IMR-90 (cell line): ENCODE results near the gene SLC35F1. TPM values are rescaled to one million over a fixed set of nuclear protein-coding genes. Genes with fewer than 3 reads are reported as not detected.

Experiments used
- ATAC-seq: fragments of 200-7000 bp; cut with Tn5 transposase; 2 replicates; pipeline ENCODE4 v1.9.1; 2020; ENCODE audit warnings: low read depth, mild to moderate bottlenecking, moderate library complexity
- BruUV-seq: library from RNA; stranded (reverse); fragments of 400-500 nt; replicated peaks from 2 replicates; lab custom pipeline; 2021; lab: Mats Ljungman, UMichigan
- CTCF ChIA-PET: fragments of 300-600 bp; formaldehyde crosslinking; extraction: SDS; loops from one replicate; lab custom pipeline; 2021; ENCODE audit warnings: antibody characterized with exemption; lab: Yijun Ruan, JAX
- POLR2A ChIA-PET: fragments of 300-600 bp; sonication (Branson Sonifier 250); formaldehyde crosslinking; loops from one replicate; lab custom pipeline; 2022; ENCODE audit warnings: antibody characterized with exemption; ENCODE audit not compliant: unreplicated experiment; lab: Charles Lee
- DNase-seq: peaks from one replicate; pipeline ENCODE4 v3.0.0; 2013
- H2AFZ ChIP-seq: replicated peaks from 2 replicates; pipeline ENCODE3; 2013; ENCODE audit warnings: low read length, mild to moderate bottlenecking; ENCODE audit not compliant: poor library complexity
- H2AK5ac ChIP-seq: 2 replicates; pipeline ENCODE4 v1.6.1; 2013; ENCODE audit warnings: low read depth, low read length, inconsistent platforms
- H2AK9ac ChIP-seq: replicated peaks from 2 replicates; pipeline ENCODE3; 2013; ENCODE audit warnings: mild to moderate bottlenecking, low read depth, low read length, moderate library complexity; ENCODE audit not compliant: poor library complexity
- H2BK120ac ChIP-seq: 2 replicates; pipeline ENCODE4 v1.6.1; 2013; ENCODE audit warnings: low read depth, low read length, inconsistent platforms
- H2BK15ac ChIP-seq: 3 replicates; pipeline ENCODE4 v1.6.1; 2013; ENCODE audit warnings: low read depth, low read length, inconsistent platforms
- H2BK20ac ChIP-seq: 2 replicates; pipeline ENCODE4 v1.6.1; 2013; ENCODE audit warnings: low read depth, mild to moderate bottlenecking, inconsistent platforms, low read length, moderate library complexity
- H2BK5ac ChIP-seq: 2 replicates; pipeline ENCODE4 v1.6.1; 2013; ENCODE audit warnings: mild to moderate bottlenecking, low read depth, low read length, inconsistent platforms; ENCODE audit not compliant: poor library complexity, severe bottlenecking
- H3K14ac ChIP-seq: replicated peaks from 2 replicates; pipeline ENCODE4 v1.6.1; 2013; ENCODE audit warnings: low read depth, low read length, inconsistent platforms
- H3K18ac ChIP-seq: 2 replicates; pipeline ENCODE4 v1.6.1; 2013; ENCODE audit warnings: low read depth, low read length, control low read depth
- H3K23ac ChIP-seq: 2 replicates; pipeline ENCODE4 v1.6.1; 2013; ENCODE audit warnings: low read depth, low read length, inconsistent platforms
- H3K27ac ChIP-seq: 2 replicates; pipeline ENCODE4 v1.5.1; 2013; ENCODE audit warnings: mild to moderate bottlenecking, control low read depth, low read length; ENCODE audit not compliant: insufficient read depth
- H3K27me3 ChIP-seq: 2 replicates; pipeline ENCODE4 v1.6.1; 2013; ENCODE audit warnings: low read length; ENCODE audit not compliant: control insufficient read depth, insufficient read depth
- H3K36me3 ChIP-seq: 2 replicates; pipeline ENCODE4 v1.6.1; 2013; ENCODE audit warnings: low read length, mixed read lengths; ENCODE audit not compliant: control insufficient read depth, insufficient read depth
- H3K4ac ChIP-seq: 2 replicates; pipeline ENCODE4 v1.6.1; 2013; ENCODE audit warnings: low read depth, low read length, inconsistent platforms
- H3K4me1 ChIP-seq: 2 replicates; pipeline ENCODE4 v1.6.1; 2013; ENCODE audit warnings: low read length, mixed read lengths; ENCODE audit not compliant: control insufficient read depth, insufficient read depth
- H3K4me2 ChIP-seq: 2 replicates; pipeline ENCODE4 v1.6.1; 2013; ENCODE audit warnings: low read depth, mild to moderate bottlenecking, control low read depth, low read length, moderate library complexity
- H3K4me3 ChIP-seq: 2 replicates; pipeline ENCODE4 v1.5.1; 2013; ENCODE audit warnings: low read depth, mild to moderate bottlenecking, control low read depth, low read length, moderate library complexity; ENCODE audit not compliant: insufficient read depth
- H3K56ac ChIP-seq: 2 replicates; pipeline ENCODE4 v1.6.1; 2013; ENCODE audit warnings: low read length, inconsistent platforms; ENCODE audit not compliant: insufficient read depth; ENCODE audit errors: extremely low read depth
- H3K79me1 ChIP-seq, 2 experiments: 2 replicates each; pipeline ENCODE4 v1.6.1; 2013; ENCODE audit warnings: low read length in 2 of 2, inconsistent platforms in 1 of 2, low read depth in 1 of 2
- H3K9ac ChIP-seq: 2 replicates; pipeline ENCODE4 v1.6.1; 2013; ENCODE audit warnings: low read depth, low read length, control low read depth
- H3K9me1 ChIP-seq: 2 replicates; pipeline ENCODE4 v1.6.1; 2013; ENCODE audit warnings: low read length, inconsistent platforms; ENCODE audit not compliant: insufficient read depth
- H3K9me3 ChIP-seq: 2 replicates; pipeline ENCODE4 v1.6.1; 2013; ENCODE audit warnings: low read length; ENCODE audit not compliant: control insufficient read depth, insufficient read depth
- H4K20me1 ChIP-seq: 2 replicates; pipeline ENCODE4 v1.6.1; 2013; ENCODE audit warnings: low read length, inconsistent platforms; ENCODE audit not compliant: insufficient read depth
- H4K5ac ChIP-seq: 2 replicates; pipeline ENCODE4 v1.6.1; 2013; ENCODE audit warnings: mild to moderate bottlenecking, low read depth, low read length, control low read depth
- H4K8ac ChIP-seq, 2 experiments: 2 replicates each; pipeline ENCODE4 v1.6.1; 2013; ENCODE audit warnings: low read depth in 2 of 2, low read length in 2 of 2, control low read depth in 1 of 2, inconsistent platforms in 1 of 2
- H4K91ac ChIP-seq: 2 replicates; pipeline ENCODE4 v1.6.1; 2013; ENCODE audit warnings: low read depth, low read length, inconsistent platforms; ENCODE audit not compliant: insufficient read depth
- BHLHE40 ChIP-seq: fragments of 150-350 bp; IDR thresholded peaks from 2 replicates; pipeline ENCODE4 v1.6.1; 2016; ENCODE audit warnings: mild to moderate bottlenecking, low read depth, low read length
- CEBPB ChIP-seq: IDR thresholded peaks from 2 replicates; pipeline ENCODE4 v1.6.1; 2012; ENCODE audit warnings: low read depth, low read length, improper control_type of control experiment
- CHD1 ChIP-seq: IDR thresholded peaks from 2 replicates; pipeline ENCODE4 v1.6.1; 2012; ENCODE audit warnings: low read depth, low read length, improper control_type of control experiment
- FOS ChIP-seq: fragments of 150-350 bp; IDR thresholded peaks from 2 replicates; pipeline ENCODE4 v1.6.1; 2016; ENCODE audit warnings: low read depth, low read length
- MAFK ChIP-seq: IDR thresholded peaks from 2 replicates; pipeline ENCODE4 v1.6.1; 2012; ENCODE audit warnings: low read depth, low read length, improper control_type of control experiment
- MAZ ChIP-seq: IDR thresholded peaks from 2 replicates; pipeline ENCODE4 v1.6.1; 2012; ENCODE audit warnings: low read depth, mild to moderate bottlenecking, low read length, improper control_type of control experiment, moderate library complexity, borderline replicate concordance
- MXI1 ChIP-seq: IDR thresholded peaks from 2 replicates; pipeline ENCODE4 v1.6.1; 2012; ENCODE audit warnings: low read depth, mild to moderate bottlenecking, low read length, moderate library complexity, borderline replicate concordance
- NFE2L2 ChIP-seq: fragments of 150-350 bp; IDR thresholded peaks from 2 replicates; pipeline ENCODE4 v1.6.1; 2016; ENCODE audit warnings: low read depth, mild to moderate bottlenecking, low read length
- POLR2A ChIP-seq: IDR thresholded peaks from 2 replicates; pipeline ENCODE4 v1.6.1; 2012; ENCODE audit warnings: mild to moderate bottlenecking, low read depth, low read length
- RAD21 ChIP-seq: IDR thresholded peaks from 2 replicates; pipeline ENCODE4 v1.6.1; 2012; ENCODE audit warnings: low read length, improper control_type of control experiment
- RCOR1 ChIP-seq: IDR thresholded peaks from 2 replicates; pipeline ENCODE4 v1.6.1; 2012; ENCODE audit warnings: mild to moderate bottlenecking, low read length, improper control_type of control experiment; ENCODE audit not compliant: insufficient replicate concordance
- RFX5 ChIP-seq: IDR thresholded peaks from 2 replicates; pipeline ENCODE4 v1.8.0; 2012; ENCODE audit warnings: low read depth, mild to moderate bottlenecking, low read length, moderate library complexity
- SMC3 ChIP-seq: fragments of 150-350 bp; IDR thresholded peaks from 2 replicates; pipeline ENCODE4 v1.6.1; 2016; ENCODE audit warnings: low read depth, mild to moderate bottlenecking, antibody characterized with exemption, low read length, moderate library complexity
- WGBS, 2 experiments: methylation state at CpG; one replicate each; pipeline versions ENCODE4 v1.1.5 to v1.1.7; 2013; ENCODE audit warnings: missing lambda C conversion rate in 2 of 2; ENCODE audit not compliant: insufficient read length in 1 of 2; ENCODE audit errors: extremely low coverage in 2 of 2; 5-methylcytosine and 5-hydroxymethylcytosine counted together
- dilution Hi-C: fragments of 300-500 bp; cut with HindIII; formaldehyde crosslinking; loops from one replicate; pipeline ENCODE4 v1.14.3; 2018; ENCODE audit warnings: low sequenced_read_pairs; ENCODE audit not compliant: unreplicated experiment
- in situ Hi-C: fragments of 300-500 bp; cut with MboI; formaldehyde crosslinking; loops from 3 replicates; pipeline ENCODE4 v1.14.3; 2019; ENCODE audit warnings: low sequenced_read_pairs, inconsistent platforms, mixed read lengths
- intact Hi-C: fragments of 100-400 bp; cut with micrococcal nuclease; formaldehyde crosslinking; loops from 2 replicates; pipeline ENCODE4 v1.10.0; 2022
- polyA plus RNA-seq, 3 experiments: library from polyadenylated mRNA; depleted of rRNA; stranded (reverse); fragments of >200 nt; gene quantifications; 2 replicates each; pipeline ENCODE4 v1.2.3, GENCODE V29; 2012; ENCODE audit warnings: low replicate concordance in 1 of 3
- total RNA-seq: library from RNA; depleted of rRNA; stranded (reverse); fragments of >200 nt; gene quantifications from 2 replicates; pipeline ENCODE4 v1.2.3, GENCODE V29; 2012
- TF ChIP-seq, protein P1 (sequence below): fragments of 150-350 bp; IDR thresholded peaks from 2 replicates; pipeline ENCODE4 v1.6.1; 2017; ENCODE audit warnings: mild to moderate bottlenecking, antibody characterized with exemption, low read length, low read depth
- TF ChIP-seq, protein P2 (sequence below): conservative IDR thresholded peaks from 2 replicates; pipeline ENCODE4 v1.5.1; 2012; ENCODE audit warnings: mild to moderate bottlenecking, low read depth, low read length, improper control_type of control experiment
- TF ChIP-seq, protein P3 (sequence below): fragments of 150-350 bp; IDR thresholded peaks from 2 replicates; pipeline ENCODE4 v1.6.1; 2016; ENCODE audit warnings: low read depth, mild to moderate bottlenecking, low read length, moderate library complexity, borderline replicate concordance

The SLC35F1 gene
- total and polyA plus RNA-seq, 2 of the 4 experiments (the other 2 are of a cell fraction): not detected

GRCh38 chr6:118165500-118165899 is 258.4 kb downstream of the SLC35F1 start:
- Histone ChIP-seq H3K36me3 (no peaks in the 10 kb centered on the region), H3K9ac (no peak overlapping the region), H3K9me1 (no peaks in the 10 kb centered on the region), H4K8ac (no peak overlapping the region), H2BK20ac (no peak overlapping the region), H3K4me2 (no peak overlapping the region), H3K23ac (no peak overlapping the region), H2BK15ac (no peak overlapping the region), H3K56ac (no peak overlapping the region), H2BK5ac (no peak overlapping the region), H2BK120ac (no peak overlapping the region), H2AFZ (no peak overlapping the region), H4K20me1 (no peaks in the 10 kb centered on the region), H4K91ac (no peak overlapping the region), H3K9me3 (no peaks in the 10 kb centered on the region), H3K27me3 (no peaks in the 10 kb centered on the region), H3K79me1 (no peaks in the 10 kb centered on the region), H3K4me3 (no peak overlapping the region), H2AK9ac (no peak overlapping the region), H3K27ac (no peak overlapping the region), H3K4ac (no peak overlapping the region), H2AK5ac (no peak overlapping the region), H3K14ac (no peak overlapping the region), H4K5ac (no peak overlapping the region), H3K4me1 (no peaks in the 10 kb centered on the region), H3K18ac (no peak overlapping the region)
- ATAC-seq (no peak), DNase-seq (no peak)
- WGBS, 2 experiments: 80% methylated on average over 1 of the region's 1 CpG; no CpG with 5 or more reads in 1 of the 2 experiments
- TF ChIP-seq FOS (no peak), MAZ (no peak), SMC3 (no peak), CHD1 (no peak), CEBPB (no peak), BHLHE40 (no peak), RFX5 (no peak), NFE2L2 (no peak), RCOR1 (no peak), MAFK (no peak), MXI1 (no peak), POLR2A (no peak), RAD21 (no peak)
- TF ChIP-seq, protein P1, sequence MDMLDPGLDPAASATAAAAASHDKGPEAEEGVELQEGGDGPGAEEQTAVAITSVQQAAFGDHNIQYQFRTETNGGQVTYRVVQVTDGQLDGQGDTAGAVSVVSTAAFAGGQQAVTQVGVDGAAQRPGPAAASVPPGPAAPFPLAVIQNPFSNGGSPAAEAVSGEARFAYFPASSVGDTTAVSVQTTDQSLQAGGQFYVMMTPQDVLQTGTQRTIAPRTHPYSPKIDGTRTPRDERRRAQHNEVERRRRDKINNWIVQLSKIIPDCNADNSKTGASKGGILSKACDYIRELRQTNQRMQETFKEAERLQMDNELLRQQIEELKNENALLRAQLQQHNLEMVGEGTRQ: no peak
- TF ChIP-seq, protein P2, sequence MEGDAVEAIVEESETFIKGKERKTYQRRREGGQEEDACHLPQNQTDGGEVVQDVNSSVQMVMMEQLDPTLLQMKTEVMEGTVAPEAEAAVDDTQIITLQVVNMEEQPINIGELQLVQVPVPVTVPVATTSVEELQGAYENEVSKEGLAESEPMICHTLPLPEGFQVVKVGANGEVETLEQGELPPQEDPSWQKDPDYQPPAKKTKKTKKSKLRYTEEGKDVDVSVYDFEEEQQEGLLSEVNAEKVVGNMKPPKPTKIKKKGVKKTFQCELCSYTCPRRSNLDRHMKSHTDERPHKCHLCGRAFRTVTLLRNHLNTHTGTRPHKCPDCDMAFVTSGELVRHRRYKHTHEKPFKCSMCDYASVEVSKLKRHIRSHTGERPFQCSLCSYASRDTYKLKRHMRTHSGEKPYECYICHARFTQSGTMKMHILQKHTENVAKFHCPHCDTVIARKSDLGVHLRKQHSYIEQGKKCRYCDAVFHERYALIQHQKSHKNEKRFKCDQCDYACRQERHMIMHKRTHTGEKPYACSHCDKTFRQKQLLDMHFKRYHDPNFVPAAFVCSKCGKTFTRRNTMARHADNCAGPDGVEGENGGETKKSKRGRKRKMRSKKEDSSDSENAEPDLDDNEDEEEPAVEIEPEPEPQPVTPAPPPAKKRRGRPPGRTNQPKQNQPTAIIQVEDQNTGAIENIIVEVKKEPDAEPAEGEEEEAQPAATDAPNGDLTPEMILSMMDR: no peak
- TF ChIP-seq, protein P3, sequence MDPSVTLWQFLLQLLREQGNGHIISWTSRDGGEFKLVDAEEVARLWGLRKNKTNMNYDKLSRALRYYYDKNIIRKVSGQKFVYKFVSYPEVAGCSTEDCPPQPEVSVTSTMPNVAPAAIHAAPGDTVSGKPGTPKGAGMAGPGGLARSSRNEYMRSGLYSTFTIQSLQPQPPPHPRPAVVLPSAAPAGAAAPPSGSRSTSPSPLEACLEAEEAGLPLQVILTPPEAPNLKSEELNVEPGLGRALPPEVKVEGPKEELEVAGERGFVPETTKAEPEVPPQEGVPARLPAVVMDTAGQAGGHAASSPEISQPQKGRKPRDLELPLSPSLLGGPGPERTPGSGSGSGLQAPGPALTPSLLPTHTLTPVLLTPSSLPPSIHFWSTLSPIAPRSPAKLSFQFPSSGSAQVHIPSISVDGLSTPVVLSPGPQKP: no peak
- BruUV-seq: no TSS peak
- dilution Hi-C loops (no loop called here), in situ Hi-C loops (no loop called here), intact Hi-C loops (no loop called here)
- ChIA-PET POLR2A (no interaction called here), CTCF (no interaction called here)
